Stimulated activated CD4-positive, alpha-beta T cell treated with anti-CD3 and anti-CD28 coated beads, Interleukin-15, amount 100 ng/mL, for 1 hour (primary cell): Measurements from ENCODE around the gene GAA.
A peak's percentile ranks its signal among the peaks of the same experiment; 100 is the strongest.
"Not testable (repeated sequence)": the region's sequence is repeated elsewhere in the genome, so short reads cannot be mapped to it uniquely, and the experiment has no call there.

ENCODE experiments used
- DNase-seq, 2 donors: peaks; one replicate each; pipeline ENCODE4 v3.0.0-alpha.2; 2020; ENCODE audit warnings: low read depth in 1 of 2, low spot score in 1 of 2

The GAA gene

DNA sequence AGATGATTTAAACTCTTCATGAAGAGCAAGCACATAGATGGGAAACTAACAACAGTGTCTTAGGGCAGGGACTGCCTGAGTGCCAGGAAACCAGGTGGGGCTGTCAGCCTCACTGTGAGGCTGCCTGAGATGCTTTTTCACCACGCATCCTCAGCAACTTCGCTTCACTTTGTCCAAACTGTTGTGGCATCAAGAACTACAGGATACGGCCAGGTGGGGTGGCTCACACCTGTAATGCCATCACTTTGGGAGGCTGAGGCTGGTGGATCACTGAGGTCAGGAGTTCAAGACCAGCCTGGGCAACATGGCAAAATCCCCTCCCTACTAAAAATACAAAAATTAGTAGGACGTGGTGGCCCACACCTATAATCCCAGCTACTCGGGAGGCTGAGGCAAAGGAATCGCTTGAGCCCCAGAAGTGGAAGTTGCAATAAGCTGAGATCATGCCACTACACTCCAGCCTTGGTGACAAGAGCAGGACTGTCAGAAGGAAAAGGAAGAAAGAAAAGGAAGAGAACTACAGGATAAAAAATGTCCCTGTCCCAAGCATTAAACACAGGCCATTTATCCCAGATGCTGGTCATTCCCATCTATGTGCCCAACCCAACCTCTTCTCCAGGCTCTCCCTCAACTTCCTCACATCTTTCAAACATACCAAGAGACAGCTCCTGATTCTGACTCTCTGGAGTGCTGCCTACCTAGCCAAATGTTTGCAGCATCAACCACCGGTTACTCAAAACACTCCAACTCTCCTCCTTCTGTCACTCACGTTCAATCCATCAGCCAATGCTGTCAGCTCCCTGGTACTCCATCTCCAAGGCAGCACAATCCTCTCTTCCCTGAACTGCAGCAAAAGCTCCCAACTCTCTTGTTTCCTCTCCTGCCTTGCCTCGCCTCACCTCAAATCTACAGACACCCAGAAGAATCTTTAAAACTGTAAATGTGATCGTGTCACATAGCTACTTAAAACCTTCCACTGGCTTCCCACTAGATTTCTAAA is 44.0 kb downstream of the GAA start:
- no peak for DNase-seq

DNA sequence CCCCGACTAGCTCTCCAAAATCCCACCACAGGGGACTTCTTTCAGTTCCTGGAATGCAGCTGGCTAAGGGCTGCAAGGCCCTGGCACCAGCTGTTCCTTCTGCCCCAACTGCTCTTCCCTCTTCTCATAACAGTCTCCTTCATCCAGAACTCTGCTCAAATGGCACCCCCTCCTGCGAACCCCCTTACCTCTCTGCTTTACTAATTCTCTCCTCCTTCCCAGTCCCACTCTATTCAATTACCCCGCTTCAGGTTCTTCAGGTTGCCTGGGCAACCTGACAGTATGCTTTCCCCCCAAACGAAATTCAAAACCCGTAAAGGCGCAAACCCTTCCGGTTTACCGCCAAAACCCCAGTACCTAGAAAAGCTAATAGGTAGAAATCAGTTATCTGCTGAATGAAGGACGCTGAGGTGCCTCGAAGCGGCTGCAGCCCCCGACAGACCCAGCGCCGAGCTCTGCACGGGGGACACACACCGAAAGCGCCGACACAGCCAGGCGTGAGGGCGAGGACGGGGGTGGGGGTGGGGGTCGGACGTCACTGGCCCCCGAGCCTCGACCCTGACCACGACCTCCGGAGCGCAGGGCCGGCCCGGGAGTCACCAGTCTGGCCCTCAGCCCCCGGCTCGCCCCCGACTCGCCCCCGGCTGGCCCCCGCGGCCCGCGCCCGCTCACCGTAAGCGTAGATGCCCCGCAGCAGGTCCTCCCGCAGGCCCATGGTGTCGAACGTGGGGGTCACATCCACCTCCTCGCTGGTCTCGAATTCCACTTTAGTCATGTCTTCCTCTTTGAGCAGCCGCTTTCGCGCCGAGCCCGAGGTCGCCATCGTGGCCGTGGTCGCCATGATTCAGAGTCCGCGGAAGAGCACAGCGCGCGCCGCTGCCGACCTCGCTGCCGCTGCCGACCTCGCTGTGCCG is 45.0 kb downstream of the GAA start:
- DNase-seq: no peak

DNA sequence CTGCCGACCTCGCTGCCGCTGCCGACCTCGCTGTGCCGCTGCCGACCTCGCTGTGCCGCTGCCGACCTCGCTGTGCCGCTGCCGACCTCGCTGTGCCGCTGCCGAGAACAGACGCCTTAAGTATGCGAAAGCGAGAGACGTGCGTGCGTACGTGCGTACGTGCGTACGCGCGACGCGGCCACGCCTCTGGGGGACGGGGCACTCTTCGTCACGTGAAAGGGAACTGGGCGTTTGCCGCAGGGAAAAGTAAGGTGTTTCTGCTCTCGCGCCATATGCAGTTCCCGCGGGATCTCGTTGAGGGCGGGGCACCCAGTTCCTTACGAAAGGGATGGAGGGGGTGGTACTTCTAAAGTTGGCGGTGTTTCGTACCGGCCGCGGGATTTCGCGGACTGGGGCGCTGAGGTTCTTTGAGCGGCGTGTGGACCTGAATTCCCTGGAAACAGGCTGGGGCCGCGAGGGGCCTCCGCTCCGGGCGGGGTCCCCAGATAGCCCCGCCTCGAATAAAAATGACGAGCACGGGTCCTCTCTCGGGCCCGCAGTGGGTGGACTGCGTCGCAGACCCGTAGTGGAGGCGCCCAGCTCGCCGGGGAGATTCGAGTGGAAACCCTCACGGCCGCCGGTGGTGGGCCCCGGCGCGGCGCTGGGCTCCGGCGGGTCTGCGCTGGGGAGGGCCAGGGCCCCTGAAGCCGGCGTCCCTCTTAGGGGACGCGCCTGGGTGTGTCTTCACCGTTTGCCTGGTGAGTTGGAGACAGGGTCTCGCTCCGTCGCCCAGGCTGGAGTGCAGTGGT is 45.8 kb downstream of the GAA start, which contains the start of gene EIF4A3:
TSS of gene EIF4A3 (minus strand) at position 94 of the 788 bp plus-strand sequence. CDS start 167 bp downstream, outside the sequence.
- DNase-seq: peak; percentile 92 to 93

DNA sequence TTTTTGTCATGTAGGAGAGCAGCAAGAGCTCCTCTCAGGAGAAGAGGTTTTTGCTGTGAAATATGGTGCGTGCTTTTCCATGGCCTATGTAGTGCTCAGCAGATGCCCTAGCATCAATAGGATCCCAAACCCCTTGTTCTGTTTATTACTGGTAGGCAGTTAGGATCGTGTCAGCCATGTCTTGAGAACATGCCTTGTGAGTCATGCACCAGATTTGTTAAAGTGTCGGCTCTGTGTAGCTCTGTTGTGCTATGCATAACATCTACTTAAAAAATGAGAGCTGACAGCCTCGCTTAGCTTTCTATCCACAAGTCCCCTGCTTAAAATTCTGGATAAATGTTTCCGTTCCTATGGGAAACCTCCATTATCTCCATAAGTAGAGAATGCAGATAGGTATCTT is 50.0 kb downstream of the GAA start:
- DNase-seq: no peak

- no peak for DNase-seq
Measured at GRCh38 chr17:80152081-80152702, 50.8 kb downstream of the GAA start.

DNA sequence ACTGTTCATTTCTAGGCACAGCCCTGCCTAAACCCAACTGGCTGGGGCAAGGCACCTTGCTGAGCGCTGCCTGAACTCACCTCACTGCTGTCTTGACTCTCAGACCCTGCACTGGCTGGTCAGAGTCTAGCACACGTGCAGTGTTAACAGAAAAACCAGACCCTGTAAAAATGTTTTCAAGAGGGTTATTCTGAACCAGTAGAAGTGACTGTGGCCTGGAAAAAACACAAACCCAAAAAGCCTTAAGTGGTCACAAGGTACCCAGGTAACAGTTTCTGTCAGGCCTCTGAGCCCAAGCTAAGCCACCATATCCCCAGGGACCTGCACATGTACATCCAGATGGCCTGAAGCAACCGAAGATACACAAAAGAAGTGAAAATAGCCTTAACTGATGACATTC is 51.6 kb downstream of the GAA start:
- no peak for DNase-seq

GRCh38 chr17:80154166-80154565 is 52.8 kb downstream of the GAA start:
- DNase-seq: no peak

GRCh38 chr17:80155600-80155999 is 54.2 kb downstream of the GAA start:
- DNase-seq: not testable (repeated sequence)

- no peak for DNase-seq
Measured at GRCh38 chr17:80158846-80159245, 57.5 kb downstream of the GAA start.

- no peak for DNase-seq
Measured at GRCh38 chr17:80160536-80160935, 59.2 kb downstream of the GAA start.

- no peak for DNase-seq
Measured at GRCh38 chr17:80163336-80163735, 62.0 kb downstream of the GAA start.

- DNase-seq: no peak
Measured at GRCh38 chr17:80164185-80164584, 62.8 kb downstream of the GAA start.

DNA sequence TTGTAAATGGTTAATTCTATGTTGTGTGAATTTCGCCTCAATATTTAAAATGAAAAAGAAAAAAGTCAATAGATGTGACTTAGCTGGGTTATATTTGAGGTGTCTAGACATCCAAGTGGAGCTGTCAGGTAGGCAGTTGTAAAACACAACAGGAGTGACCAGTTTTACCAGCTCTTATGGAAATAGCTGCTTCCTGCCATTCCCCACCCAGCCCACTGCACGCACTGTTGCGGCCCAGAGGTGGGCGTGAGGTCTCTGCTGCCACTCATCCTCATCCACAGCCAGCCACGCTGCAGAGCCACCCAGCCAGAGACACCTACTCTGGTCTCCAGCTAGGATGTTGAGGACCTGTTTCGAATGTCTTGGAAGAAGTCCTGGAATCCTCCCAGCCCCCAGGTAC is 65.1 kb downstream of the GAA start:
- no peak for DNase-seq

- DNase-seq: no peak
Measured at GRCh38 chr17:80168371-80168770, 67.0 kb downstream of the GAA start.

DNA sequence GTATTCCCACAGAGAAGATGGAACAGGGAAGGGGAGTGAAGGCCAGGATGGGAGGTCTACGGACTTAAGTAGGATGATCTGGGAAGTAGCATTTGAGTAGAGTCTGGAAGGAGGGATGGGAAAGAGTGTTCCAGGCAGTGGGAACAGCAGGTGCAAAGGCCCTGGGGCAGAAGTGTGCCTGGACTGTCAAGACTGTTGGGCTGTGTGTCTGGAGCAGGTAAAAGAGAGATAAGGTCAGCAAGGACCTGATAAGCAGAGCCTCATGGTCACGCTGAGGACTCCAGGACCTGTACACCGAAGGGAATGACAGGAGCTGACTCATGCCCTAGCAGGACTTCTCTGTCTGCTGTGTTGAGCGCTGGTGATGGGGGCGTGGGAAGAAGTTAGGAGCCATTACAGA is 67.7 kb downstream of the GAA start:
- no peak for DNase-seq
